Right renal pelvis (tissue), 4 donors: ENCODE data around the gene OR10W1. TPM values are rescaled to one million over a fixed set of nuclear protein-coding genes. Genes with fewer than 3 reads are reported as not detected.

ENCODE experiments used
- DNase-seq, 4 donors: peaks; one replicate each; pipeline ENCODE4 v3.0.0-alpha.2; 2013; ENCODE audit warnings: low read depth in 4 of 4, low spot score in 3 of 4, missing footprints in 1 of 4
- polyA plus RNA-seq, 4 donors: library from polyadenylated mRNA; unstranded; fragments of 120-200 nt; gene quantifications; one replicate each; pipeline ENCODE4 v1.2.1, GENCODE V29; 2013; ENCODE audit not compliant: insufficient read length in 4 of 4

The OR10W1 gene, protein sequence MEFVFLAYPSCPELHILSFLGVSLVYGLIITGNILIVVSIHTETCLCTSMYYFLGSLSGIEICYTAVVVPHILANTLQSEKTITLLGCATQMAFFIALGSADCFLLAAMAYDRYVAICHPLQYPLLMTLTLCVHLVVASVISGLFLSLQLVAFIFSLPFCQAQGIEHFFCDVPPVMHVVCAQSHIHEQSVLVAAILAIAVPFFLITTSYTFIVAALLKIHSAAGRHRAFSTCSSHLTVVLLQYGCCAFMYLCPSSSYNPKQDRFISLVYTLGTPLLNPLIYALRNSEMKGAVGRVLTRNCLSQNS
- polyA plus RNA-seq, result not detected

- DNase-seq, result no peak
Observed at GRCh38 chr11:58268142-58268541, at the start of gene OR10W1. TSS of gene OR10W1 (minus strand) at chr11:58268260. CDS start at chr11:58267858, 402 bp downstream.

GRCh38 chr11:58316142-58316541 is 48.1 kb upstream of the OR10W1 start:
- no peak for DNase-seq

DNA sequence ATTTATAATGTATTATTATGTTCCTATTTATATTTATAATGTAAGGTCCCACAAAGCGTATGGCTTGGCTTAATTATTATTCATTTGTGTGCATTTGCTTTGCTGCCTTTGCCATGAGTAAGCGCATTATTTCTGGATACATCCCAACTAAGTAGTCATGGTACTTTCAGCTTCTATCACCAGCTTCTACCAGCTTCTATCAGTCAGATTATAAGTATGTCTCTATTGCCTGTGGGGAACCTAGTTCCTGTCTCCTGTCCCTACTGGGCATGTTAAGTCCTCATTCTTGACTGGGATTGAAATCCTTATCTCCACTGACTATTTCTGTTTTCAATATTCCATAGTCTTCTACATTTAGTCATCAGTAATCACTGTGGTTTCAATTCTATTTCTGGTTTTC is 33.5 kb upstream of the OR10W1 start:
- no peak for DNase-seq

DNA sequence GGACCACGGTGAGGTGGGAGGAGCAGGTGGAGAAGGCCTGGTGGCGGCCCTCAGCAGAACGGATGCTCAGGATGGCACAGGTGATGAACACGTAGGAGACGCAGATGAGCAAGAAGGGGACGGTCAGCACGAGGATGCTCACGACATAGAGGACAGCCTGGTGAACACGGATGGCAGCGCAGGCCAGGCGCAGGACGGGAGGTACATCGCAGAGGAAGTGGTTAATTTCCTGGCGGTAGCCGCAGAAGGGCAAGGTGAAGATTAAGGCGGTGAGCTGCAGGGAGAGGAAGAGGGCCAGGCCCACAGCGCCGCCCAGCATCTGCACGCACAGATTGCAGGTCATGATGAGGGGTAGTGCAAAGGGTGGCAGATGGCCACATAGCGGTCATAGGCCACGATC is 24.0 kb upstream of the OR10W1 start:
- no peak for DNase-seq

GRCh38 chr11:58289266-58289665 is 21.2 kb upstream of the OR10W1 start:
- DNase-seq, result no peak

DNA sequence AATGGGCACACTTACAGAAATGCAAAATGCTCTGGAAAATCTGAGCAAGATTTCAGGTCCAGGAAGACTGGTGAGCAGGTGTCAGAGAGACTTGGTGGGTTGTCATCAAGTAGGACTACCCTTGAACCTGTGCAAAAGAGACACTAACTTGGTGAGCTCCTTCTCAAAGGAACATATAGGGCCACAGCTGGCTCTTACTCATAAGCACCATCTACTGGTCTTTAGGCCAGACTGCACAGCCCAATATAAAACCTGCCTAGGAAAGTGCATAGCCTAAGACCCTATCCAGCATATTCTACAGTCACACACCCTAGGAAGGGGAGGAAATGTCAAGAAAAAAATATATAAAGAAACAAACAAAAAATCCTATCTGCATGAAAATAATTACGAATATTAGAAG is 18.2 kb upstream of the OR10W1 start:
- DNase-seq, result no peak

- DNase-seq, result no peak
Observed at GRCh38 chr11:58285483-58286040, 17.5 kb upstream of the OR10W1 start.

DNA sequence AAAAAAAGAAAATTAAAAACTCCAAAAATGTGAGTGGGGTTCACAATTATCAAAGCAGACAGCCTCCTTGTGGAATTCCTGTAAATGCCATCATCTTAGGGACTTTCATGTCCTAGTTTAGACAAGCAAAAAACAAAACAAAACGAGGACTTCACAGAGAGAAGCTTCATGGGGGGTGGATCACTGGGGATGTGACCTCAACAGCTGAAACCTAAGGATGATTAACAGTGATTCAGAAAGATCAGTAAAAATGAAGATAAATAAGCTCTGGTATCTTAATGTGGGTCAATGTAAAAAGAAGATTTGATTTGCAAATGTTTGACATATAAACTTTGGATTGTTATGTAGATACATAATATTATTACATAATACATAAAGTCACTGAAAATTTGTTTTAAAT is 8.1 kb upstream of the OR10W1 start:
- no peak for DNase-seq

DNA sequence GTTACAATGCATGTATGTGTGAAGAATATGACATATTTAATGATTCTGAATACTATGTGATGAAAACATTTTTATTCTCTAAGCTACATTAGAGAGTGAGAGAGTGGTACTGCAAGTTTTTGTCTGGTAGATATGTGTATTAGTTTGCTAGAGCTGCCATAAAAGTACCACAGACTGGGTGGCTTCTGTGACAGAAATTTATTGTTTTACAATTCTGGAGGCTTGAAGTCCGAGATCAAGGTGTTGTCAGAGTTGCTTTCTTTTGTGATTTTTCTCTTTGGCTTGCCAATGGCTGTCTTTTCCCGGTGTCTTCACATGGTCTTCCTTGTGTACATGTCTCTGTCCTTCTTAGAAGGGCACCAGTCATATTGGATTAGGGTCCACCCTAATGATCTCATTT is 6.9 kb upstream of the OR10W1 start:
- DNase-seq, result no peak

DNA sequence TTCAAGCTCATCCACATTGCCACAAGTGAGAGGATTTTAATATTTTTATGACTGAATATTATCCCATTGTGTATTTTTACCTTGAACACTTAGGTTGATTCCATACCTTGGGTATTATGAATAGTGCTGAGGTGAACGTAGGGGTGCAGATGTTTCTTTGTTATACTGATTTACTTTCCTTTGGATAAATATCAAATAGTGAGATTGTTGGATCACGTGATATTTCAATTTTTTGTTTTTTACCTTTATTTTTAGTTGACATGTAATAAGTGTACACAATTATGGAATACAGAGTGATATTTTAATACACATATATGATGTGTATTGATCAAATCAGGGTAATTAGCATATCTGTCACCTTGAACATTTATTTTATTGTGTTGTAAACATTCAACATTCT is 8.1 kb downstream of the OR10W1 start:
- DNase-seq, result no peak

DNA sequence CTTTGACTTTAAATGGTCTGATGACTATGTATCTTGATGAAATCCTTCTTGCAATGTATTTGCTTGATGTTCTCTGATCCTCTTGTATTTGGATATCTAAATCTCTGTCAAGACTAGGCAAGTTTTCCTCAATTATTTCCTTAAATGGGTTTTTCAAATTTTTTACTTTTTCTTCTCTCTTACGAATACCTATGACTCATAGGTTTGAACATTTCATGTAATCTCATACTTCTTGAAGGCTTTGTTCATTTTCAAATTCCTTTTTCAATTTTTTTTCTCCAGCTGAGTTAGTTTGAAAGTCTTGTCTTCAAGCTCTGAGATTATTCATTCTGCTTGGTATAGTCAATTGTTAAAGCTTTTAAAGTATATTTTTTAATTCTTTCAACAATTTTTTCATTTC is 13.1 kb downstream of the OR10W1 start:
- DNase-seq, result no peak

GRCh38 chr11:58243954-58244353 is 24.1 kb downstream of the OR10W1 start:
- no peak for DNase-seq

- no peak for DNase-seq
Observed at GRCh38 chr11:58227956-58228615, 40.0 kb downstream of the OR10W1 start.

DNA sequence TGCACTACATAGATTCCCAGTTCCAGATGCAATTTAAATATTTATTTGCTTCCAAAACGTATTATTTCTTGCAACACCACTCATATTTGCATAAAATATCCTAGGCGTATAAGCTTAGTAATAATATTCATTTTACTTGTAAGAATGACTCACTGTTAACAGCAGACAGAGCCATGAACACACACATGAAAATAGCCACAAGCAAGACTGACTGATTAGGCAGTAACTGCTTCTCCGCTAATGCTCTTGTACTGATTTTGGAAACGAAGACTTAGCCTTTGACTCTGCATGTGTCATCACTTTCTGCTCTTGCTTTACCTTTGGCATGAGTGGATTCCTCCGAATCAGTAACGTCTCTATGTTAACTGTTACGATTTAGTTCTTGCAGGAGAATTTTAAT is 45.3 kb downstream of the OR10W1 start:
- DNase-seq, result no peak

Other genes with a start within 250 kb of the OR10W1 start
- gene OR9Q1, start 244.4 kb downstream of the OR10W1 start, polyA plus RNA-seq, result not detected
- gene OR6Q1, start 237.3 kb downstream of the OR10W1 start, polyA plus RNA-seq, result not detected
- not detected for gene OR9I1, start 142.7 kb downstream of the OR10W1 start, polyA plus RNA-seq
- not detected for gene OR9Q2, start 79.2 kb downstream of the OR10W1 start, polyA plus RNA-seq
- gene OR1S2, start 64.1 kb downstream of the OR10W1 start, polyA plus RNA-seq, result not detected
- gene OR1S1, start 55.5 kb downstream of the OR10W1 start, polyA plus RNA-seq, result not detected
- not detected for gene OR10Q1, start 39.3 kb downstream of the OR10W1 start, polyA plus RNA-seq
- gene OR5B17, start 90.8 kb upstream of the OR10W1 start, polyA plus RNA-seq, result not detected
- gene OR5B3, start 138.6 kb upstream of the OR10W1 start, polyA plus RNA-seq, result not detected
- gene OR5B2, start 159.9 kb upstream of the OR10W1 start, polyA plus RNA-seq, result under 1 TPM in 1 of 4 donors, not detected in 3; 0.03 TPM
- not detected for gene OR5B12, start 174.0 kb upstream of the OR10W1 start, polyA plus RNA-seq
- not detected for gene OR5B21, start 239.8 kb upstream of the OR10W1 start, polyA plus RNA-seq